GM21529 (cell line): Measurements from ENCODE around the gene MTSS2.

Experiments
- ATAC-seq: cut with Tn5 transposase; IDR thresholded peaks from one replicate; pipeline ENCODE4 v1.9.1; 2021; ENCODE audit not compliant: unreplicated experiment

Gene MTSS2, protein sequence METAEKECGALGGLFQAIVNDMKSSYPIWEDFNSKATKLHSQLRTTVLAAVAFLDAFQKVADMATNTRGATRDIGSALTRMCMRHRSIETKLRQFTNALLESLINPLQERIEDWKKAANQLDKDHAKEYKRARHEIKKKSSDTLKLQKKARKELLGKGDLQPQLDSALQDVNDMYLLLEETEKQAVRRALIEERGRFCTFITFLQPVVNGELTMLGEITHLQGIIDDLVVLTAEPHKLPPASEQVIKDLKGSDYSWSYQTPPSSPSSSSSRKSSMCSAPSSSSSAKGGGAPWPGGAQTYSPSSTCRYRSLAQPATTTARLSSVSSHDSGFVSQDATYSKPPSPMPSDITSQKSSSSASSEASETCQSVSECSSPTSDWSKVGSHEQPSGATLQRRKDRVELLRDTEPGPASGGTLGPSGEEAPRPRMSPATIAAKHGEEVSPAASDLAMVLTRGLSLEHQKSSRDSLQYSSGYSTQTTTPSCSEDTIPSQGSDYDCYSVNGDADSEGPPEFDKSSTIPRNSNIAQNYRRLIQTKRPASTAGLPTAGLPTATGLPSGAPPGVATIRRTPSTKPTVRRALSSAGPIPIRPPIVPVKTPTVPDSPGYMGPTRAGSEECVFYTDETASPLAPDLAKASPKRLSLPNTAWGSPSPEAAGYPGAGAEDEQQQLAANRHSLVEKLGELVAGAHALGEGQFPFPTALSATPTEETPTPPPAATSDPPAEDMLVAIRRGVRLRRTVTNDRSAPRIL

DNA sequence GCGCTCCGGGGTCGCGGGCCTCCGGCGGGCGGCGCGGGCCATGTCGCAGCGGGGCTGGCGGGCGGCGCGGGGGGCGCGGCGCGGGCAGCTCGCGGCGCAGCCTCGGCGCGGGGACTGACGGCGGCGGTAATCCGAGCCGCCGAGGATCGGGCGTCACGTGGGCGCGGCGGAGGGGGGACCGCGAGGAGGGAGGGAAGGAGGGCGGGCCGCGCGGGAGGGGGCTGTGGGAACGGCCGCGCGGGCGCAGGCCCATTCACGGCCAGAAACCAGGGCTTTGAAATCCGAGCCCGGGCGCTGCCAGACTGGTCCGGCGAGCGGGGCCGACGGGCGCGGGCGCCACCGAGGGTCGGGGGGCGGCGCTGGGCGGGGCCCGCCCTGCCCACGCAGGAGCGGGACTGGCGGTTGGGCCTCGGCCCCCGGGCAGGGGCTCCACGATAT, at the start of gene MTSS2:
Gene MTSS2 (minus strand): TSS at position 116 of the 438 bp plus-strand sequence. CDS start 262 bp downstream, outside the sequence.
- no peak for ATAC-seq

DNA sequence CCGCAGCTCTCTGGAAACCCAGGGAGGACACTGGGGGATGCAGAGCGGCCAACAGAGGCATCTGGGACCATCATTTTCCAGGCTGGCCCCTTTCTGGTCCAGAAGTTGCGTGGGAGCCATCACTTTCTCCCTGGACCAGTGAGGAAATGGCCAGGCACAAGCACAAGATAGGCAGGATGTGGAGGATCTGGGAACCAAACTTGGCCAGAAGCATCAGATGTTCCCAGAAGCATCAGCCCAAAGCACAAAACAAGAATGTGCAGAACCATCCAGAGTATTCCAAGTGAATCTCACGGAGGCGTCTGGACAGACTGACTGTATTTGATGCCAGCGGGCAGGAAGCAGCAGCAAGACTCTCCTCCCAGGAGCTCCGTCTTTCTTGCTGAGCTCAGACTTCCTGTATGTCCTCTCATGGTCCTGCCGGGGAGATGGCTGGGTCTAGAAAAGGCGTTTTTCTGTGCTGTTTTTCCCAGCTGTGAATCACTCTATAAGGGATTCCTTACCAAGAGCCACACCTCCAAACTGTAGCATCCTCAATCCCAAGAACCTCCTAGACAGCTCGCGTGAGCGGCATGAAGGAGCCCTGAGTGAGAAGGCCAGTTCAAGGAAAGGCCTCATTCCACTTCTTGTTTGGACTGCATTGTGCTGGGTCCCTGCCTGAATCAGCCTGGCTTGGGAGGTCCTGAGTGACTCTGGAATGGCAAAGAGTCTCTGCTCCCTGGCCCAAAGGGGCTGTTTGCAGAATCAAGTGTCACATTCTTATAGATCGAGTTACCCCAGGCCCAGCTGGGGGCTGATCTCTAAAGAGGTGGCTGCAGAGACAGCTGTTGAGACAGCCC, 49.5 kb upstream of the MTSS2 start:
- ATAC-seq, result no peak

DNA sequence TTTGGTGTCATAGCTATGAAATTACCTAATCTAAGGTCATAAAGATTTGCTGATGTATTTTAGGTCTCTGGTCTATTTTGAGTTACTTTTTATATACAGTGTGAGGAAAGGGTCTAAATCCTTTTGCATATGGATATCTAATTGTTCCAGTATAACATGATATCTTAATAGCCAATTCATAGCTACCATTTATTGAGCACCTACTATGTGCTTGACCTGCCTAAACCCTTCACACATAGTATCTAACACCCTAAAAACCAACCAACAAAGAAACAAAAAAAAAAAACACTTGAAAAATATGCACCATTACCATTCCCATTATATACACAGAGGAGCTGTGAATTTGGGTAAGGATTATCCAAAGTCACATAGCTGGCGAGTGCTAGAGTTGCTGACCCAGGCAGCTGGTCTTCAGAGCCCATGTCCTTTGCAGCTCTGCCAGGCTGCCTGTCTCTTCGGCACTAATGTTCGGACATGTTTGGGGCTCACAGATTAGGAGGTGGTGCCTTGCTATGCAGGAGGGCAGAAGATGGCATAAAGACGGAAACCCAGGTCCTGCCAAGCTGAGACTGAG, 48.8 kb upstream of the MTSS2 start:
- ATAC-seq, result no peak

DNA sequence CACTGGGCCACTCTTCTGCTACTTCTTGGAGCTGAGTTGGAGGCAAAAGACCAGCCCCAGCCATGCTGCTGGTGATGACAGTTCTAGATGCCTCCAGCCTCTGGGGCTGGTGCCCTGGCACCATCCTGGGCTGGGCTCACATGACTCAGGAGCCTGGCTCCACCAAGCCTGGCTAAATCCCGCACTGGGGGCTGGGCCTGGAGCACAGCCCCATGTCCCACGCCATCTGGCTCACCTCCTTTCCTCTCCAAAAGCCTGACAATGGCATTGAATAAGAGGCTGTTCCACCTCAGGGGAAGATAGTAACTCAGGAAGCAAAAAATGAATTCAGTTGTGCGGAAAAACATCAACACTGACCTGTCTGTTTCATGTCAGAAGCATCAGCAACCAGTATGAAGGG, 45.1 kb upstream of the MTSS2 start:
- ATAC-seq, result no peak

DNA sequence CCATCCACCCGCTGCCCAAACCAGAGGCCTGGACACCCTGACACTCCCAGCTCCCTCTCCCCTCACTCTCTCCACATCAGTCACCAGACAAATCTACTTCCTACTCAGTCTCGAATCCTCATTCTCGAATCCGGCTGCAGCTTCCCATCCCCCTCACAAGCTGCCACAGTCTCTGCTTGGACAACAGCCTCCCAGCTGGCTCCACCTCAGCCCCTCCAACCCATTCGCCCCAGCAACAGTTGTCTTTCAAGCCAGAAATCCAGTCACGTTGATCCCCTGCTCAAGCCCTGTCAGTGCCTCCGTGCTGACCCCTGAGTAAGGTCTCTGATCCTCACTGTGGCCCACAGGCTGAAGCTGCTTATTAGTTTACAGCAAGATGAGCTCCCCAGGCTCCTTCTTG, 44.2 kb upstream of the MTSS2 start:
- ATAC-seq, result no peak

DNA sequence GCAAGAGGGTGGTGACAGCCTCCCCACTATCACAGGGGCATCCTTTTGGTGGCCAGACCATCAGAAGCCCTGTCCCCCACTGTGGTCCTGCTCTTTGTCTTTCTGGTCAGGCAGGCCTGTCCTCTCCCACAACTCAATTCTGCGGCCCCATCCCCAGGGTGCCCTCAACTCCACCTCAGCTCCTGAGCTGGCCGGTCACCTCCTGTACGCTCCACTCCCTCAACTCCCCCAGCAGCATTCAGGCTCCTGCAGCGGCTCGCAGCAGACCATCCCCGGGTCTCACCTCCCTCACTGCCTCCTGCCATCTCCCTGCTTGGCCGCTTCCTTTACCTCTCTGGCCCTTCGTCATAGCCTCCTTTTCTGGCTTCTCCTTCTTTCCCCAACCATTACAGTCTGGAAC, 43.4 kb upstream of the MTSS2 start:
- no peak for ATAC-seq

DNA sequence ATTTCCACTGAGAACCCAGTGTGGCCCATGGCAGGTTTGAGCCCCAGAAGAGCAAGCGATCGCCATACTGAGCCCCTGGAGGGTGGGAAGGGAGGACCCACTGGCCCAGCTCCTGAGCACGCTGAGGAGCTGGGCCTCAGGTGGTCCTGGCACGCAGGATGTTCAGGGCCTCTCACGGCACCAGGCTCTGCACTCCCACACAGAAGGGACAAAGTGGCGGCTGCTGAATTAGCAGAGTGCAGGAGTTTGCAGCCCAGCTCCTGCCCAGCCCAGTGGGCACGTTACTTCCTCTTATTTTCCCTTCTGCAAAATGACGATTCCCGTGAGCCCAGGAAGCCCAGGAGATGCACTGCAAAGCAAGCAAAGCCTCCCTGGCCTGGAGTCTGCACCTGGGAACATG, 42.3 kb upstream of the MTSS2 start:
- no peak for ATAC-seq

DNA sequence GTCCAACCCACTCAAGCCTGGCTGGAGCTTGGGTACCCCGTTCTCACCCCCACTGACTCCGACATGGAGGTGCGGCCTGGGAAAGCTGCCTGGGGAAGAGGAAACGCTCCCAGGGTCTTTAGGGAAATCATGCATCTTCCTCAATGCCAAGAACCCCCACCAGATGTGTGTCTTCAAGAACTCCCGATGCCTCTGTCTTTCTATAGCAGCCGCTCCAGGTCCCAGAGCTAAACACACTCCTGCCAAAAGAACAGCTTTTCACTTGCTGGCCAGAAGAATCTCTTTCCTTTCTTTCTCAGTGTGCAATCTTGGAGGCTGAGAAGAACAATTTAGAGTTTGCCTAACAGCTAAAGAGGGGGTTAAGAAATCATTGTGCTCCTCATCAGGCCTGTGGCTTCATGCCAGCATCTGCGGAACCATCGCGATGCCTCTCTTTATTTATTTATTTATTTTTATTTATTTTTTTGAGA, 41.1 kb upstream of the MTSS2 start:
- no peak for ATAC-seq

DNA sequence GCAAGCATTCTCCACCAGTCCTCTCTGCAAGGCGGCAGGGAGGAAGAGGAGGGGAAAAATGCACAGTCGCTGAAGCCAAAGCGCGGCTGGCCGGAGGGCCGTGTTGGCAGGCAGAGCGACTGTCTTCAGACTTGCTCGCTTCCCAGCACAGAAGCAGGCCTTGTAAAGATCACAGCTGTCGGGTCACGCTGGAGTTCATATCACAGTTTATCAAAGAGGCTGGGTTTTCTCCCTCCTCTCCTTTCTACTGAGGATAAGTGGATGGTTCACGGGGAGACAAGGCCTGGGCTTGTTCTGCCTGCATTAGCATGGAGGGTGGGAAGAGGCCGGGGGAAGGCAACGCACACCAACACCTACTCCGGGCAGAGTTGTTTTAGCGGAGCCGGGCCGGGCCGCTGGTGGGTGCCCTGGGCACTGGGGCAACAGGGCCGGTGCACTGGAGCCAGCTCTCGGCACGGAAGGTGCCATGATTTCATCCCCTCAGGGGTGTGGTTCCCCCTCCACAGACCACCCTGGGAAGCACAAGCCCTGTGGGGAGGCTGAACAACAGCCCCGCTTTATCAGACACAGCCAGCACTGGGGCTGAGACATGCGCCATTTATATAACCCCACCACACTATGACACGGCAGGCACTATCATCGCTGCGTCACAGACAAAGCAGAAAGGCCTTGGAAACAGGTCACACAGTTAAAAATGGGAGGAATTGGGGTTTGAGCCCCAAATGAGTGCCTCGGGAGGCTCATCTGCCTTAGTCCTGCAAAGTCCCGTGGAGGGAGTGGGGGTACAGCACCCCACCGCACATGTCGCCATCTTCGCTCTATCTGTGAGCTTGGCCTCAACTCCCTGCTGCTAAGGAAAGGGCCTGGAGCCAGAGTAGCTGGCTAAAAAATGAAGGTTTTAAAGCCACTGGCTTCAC, 40.3 kb upstream of the MTSS2 start:
- no peak for ATAC-seq

DNA sequence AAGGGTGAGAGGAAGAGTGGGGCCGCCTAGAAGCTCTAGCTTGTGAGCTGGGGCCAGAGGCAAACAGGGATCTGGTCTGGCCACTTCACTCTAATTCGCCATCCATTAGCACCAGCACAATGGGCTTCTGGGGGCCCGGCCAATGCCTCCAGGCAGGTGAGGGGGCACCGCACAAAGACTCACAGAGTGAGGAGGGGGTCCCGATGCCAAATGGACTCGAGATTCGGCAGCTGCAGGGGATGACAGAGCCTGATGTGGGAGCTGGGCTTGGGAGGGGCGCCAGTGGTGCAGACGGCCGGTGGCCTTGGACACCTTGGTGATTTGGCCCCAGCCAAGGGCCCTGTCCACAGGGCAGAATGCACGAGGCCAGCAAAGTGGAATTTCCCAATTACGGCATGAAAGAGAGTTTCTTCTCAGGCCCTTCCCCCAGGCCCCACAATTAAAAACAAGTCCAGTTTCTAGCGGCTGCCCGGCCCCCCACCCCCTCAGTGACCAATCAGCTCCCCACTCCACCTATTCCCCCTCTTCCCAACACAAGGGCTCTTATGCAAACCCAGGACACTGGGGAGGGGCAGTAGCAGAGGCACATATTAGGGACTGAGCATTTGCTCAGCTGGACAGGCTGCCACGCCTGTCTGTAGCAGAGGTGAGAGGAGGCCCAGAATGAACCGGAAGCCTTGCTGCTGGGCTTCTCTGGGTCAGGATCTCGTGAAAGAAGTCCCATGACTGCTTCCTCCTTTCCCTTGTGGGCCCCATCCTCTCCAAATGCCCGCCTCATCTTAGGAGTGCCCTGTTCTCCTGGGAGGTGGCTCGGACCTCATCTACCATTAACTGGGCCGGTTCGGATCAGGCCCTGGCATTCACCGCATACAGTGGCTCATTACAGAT, 39.4 kb upstream of the MTSS2 start:
- ATAC-seq, result no peak

DNA sequence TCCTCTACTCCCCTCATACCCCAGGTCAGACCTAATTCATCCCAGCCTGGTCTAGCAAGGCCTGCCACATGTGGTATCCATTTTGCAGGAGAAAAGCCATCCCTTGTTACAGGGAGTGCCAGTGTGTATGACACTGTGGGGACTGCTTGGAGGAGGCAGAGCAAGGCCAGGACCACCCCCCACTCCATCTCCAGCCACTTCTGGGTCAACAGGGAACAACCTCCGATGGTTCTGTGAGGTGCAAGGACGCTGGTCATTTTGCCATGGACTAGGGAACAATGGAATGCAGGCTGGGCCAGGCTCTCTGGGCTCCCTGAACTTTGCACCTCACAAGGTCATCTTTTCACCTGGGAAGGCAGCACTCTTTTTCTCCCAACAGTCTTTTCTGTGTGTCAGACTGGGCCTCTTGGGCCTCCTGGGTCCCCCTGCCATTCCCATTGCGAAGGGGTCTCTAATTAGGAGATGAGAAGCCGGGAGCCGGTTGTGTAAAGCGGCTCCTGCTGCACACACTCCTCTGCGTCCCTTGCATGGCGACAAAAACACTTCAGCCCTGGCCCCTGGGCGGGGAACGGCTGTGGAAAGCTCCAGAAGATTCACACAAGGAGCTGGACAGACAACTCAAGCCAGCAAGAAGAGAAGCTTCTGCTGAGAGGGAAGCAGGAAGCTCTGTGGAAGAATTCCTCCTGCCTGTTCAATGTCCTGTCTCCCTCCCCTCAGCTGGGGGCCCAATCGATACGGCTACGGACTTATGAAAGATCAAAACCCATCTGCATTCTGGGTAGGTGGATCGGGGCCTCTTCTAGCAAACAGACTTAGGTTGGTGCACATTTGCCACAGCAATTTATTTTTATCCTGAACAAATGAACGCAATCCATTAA, 38.5 kb upstream of the MTSS2 start:
- no peak for ATAC-seq

DNA sequence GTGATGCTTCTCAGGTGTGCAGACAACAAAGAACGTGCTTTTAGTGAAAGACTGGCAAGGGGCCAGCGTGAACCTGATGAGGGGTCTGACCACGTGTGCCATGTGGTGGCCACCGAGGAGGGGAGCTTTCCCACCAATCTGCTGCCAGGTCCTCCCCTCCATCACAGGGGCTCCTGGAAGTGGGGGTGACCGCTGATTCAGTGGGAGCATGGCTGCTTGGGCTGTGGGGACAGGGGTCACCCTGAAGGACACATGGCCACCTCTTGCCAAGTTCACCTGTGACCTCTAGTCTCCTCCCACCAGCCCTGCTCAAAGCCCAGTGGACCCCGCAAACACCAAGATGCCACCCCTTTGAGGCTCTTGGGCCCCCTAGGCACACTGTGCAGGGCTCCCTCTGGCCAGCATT, 37.9 kb upstream of the MTSS2 start:
- no peak for ATAC-seq

DNA sequence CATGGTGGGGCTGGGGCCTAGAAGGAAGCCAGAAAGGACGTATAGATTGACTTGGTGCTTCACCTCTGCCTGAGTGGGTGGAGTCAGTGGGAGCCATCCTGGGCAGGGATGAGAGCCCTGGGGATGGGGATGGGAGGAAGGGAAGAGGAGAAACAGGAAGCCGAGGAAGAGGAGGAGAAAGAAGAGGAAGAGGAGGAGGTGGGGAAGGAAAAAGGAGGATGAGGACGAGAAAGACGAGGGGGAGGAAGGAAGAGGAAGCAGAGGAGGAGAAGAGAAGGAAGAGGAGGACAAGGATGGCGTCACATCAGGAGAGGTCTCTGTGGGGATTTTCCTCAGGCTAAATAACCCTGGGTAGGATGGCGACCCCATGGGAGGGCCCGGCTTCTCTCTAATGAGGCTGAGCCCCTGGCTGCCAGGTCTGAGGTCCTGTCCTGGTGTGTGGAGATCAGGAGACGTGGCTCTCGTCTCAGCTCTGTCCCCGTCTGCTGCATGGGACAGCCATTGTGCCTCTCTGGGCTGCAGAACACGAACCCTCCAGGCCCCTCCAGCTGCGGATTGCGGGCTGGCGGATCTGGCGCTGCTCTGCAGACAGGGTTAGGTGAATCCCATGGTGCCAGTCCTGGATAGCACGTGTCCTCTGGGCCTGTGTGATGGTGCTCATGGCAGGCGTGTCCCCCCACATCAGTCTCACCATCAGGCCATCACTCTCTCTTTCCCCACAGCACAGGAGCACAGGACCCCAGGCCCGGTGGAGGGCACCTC, 35.5 kb upstream of the MTSS2 start:
- ATAC-seq, result no peak

DNA sequence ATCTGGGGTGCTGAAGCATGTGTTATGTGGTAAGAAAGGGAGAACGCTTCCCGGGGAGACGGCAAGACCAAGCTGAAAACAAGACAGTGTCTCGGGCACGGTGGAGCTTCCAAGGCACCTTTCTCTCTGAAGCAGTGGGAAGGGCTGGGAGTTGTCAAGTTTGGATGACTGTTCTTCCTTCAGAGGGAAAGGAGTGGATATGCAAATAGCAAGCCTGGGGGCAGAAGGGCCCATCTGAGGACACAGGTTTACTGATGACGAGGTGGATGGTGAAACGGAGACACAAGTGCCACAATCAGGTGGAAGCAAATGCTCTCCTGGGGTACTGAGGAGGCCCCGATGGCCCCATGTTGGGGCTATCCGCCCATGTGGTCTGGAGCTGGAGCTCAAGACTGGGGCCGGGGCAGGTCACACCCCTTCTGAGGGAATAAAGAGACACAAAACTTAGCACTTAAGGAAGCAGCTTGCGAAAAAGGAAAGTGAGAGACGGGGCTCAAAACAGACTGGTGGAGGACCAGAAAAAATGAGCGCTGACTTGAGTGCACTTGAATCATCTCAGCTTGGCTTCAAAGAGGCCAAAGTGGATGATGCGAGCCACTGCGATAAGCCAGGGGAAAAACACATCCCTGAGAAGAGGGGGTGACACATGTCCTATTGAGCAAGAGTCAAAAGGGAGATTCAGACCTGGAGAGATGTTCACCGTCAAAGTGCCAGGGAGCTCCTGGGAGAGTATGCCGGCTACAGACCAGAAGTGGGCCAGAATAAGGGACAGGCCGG, 34.8 kb upstream of the MTSS2 start:
- no peak for ATAC-seq

DNA sequence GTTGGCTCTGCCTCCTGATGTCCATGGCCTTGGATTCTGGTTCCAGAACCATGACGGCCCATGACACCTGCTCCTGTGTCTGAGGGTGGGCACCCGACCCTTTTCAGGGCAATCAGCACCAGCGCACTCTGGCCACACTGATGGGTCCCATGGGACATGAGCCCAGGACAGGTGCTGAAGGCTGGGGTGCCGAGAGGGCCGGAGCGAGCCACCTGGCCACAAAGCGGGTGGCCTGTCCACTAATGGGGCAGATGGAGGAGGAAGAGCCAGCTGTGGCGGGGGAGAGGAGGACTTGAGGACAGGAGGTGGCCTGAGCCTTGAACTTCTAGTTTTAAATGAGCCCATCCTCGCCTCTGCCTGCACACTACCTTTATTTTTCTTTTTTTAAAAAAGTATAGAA, 31.2 kb upstream of the MTSS2 start:
- ATAC-seq, result no peak

DNA sequence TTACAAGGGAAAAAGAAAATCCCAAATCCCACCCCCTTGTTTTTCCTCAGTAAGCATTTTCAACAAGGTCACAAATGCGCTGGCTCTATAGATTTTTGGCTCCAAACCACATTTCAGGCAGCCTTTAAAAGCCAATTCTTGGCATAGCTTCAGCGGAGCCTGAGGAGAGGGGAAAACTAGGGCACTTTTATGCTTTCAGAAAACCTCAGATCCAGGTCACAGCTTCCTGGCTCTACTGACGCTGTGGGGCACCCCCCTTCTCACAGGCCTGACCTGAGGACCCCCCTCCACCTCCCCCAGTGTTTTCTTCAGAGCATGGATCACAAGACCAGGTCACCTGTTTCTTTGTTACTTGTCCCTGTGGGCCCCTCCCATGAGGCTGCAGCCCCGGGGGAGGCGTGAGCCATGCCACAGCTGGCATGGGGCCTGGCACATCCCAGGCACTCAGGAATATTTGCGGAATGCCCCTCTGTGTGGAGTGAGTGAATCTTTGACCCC, 30.1 kb upstream of the MTSS2 start:
- no peak for ATAC-seq
